ENCODE results near the gene HRAS.

GRCh38 chr11:565921-566509 is 30.6 kb upstream of the HRAS start:
- no peak for TF ChIP-seq POLR2AphosphoS5 (IDR thresholded peaks at IDR 0.05; ENCODE audit: low read depth, low read length)
- TF ChIP-seq POLR2A (IDR thresholded peaks at IDR 0.05; ENCODE audit: low read depth, low read length), result no peak
- no peak for TF ChIP-seq POU2F2 (IDR thresholded peaks at IDR 0.05; ENCODE audit: low read depth, low read length)
- no peak for TF ChIP-seq TAF1 (IDR thresholded peaks at IDR 0.05; ENCODE audit: low read depth, low read length)
